GDM1 (cell line): ENCODE results near the gene OXSR1.
"Not testable (repeated sequence)": the region's sequence is repeated elsewhere in the genome, so short reads cannot be mapped to it uniquely, and the experiment has no call there.

ENCODE experiments used
- DNase-seq: peaks from one replicate; lab custom pipeline; 2025; lab: John Stamatoyannopoulos, UW

The OXSR1 gene

DNA sequence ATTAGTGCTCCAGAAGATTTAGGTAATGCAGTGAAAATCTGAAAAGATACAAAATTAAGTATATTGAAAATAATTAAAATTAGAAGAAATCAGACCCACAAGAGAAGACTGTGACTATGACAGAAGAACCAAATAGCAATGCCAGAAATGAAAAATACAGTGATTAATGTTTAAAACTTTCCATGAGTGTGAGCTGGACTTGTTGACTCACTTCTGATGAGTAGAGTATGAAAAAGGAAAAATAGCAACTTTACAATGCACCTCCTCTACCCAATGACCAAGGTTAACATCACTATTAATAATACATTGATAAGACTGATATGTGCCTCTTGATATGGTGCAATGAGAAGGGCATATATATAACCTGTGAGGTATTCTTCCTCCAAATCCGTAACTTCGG, 60.9 kb downstream of the OXSR1 start:
- DNase-seq = no peak

DNA sequence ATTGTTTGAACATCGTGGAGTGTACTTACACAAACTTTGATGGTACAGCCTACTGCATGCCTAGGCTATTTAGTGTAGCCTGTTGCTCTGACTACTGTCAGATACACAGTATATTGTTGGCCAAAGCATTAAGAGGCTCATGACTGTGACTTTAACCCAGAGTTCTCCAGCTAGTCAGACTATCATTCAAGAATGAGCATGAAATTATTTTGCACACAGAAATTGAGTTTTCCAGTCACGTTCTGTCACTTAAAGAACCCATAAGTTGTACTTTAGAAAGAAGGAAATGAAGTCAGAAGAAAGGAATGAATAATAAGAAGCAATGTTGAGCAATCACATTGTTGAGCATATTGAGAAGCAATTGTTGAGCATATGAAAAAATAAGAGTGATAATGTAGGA, 62.7 kb downstream of the OXSR1 start:
- no peak for DNase-seq

- DNase-seq = no peak
These were observed 63.7 kb downstream of the OXSR1 start for GRCh38 chr3:38229036-38229435.

GRCh38 chr3:38232701-38233100, 67.4 kb downstream of the OXSR1 start:
- DNase-seq = no peak

GRCh38 chr3:38235466-38235865, 70.1 kb downstream of the OXSR1 start:
- no peak for DNase-seq

DNA sequence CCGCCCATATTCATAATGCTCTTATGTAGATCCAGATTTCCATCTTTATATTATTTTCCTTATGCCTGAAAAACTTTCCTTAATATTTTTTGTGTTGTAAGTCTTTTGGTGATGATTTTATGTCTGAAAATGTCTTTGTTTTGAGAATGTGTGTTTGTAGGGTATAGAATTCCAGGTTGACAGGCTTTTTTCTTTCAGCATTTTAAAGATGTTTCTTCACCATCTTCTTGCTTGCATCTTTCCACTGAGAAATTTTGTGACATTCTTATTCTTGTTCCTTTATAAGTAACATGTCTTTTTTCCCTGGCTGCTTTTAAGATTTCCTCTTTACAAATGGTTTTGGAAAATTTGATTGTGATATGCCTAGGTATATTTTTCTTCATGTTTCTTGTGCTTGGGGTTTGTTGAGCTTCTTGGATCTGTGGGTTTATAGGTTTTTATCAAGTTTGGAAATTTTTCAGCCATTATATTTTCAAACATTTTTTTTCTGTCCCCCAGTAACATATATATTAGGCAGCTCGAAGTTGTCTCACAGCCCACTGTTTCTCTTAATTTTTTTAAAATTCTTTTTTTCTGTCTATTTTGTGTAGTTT, 73.2 kb downstream of the OXSR1 start:
- DNase-seq = no peak

GRCh38 chr3:38242812-38243211, 77.5 kb downstream of the OXSR1 start:
- not testable (repeated sequence) for DNase-seq

DNA sequence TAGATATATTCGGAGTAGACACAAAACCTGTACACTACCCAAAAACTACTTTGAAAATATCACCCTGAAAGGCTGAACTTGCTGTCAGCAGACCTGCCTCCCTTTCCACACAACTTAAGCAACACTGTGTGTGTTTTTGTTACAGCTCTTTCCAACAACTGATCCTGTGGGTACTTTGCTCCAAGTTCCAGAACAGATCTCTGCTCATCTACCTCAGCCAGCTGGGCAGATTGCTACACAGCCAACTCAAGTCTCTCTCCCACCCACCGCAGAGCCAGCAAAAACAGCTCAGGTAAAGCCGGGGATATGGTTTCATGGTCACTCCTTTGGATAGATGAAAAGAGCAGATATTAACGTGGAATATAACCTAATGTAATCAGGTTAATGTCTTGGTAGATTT, 80.6 kb downstream of the OXSR1 start:
- DNase-seq = no peak

DNA sequence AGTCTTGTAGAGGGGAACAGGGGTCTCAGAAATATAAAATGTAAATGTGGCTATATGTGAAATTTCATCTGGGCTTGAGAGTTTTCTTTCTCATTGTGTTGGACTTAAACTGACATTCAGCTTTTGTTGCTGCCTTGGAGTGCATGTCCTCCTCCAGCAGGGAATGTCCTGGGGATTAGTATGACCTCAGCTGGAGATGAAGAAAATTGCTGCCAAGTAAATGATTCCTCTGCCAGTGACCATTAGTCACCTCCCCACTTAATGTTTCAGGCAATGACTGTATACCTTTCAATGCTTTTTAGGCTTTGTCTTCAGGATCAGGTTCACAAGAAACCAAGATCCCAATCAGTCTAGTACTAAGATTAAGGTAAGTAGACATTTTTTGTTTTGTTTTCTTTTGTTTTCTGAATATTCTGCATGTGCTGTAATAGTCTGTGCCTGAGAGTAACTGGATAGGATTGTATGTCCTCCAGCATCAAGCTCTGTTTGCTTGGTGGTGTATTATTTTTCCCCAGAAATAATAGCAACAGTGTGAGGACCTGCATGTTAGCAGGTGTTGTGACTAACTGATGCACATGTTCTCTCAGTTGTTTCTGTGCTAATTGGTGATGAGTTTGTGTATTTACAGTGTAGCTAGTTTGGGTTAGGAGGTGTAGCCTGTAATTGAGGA, 82.2 kb downstream of the OXSR1 start:
- DNase-seq = no peak

DNA sequence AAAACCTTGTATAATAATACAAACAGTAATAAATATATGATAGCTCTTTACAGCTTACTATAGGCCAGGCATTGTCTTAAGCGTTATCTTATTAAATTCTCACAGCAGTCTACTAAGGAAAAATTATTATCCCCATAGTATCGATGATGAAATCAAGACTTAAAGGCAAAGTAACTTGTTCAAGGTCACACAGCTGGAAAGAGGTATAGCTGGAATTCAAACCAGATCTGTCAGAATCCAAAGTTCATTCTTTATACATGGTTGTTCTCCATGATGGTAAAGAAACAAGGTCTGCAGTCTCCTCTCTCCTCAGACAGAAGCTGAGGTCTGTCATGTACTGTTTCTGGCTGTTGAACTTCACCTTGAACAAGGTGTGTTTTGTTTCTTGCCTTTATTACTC, 84.9 kb downstream of the OXSR1 start:
- no peak for DNase-seq

GRCh38 chr3:38251197-38251596, 85.9 kb downstream of the OXSR1 start:
- DNase-seq = no peak

GRCh38 chr3:38253704-38254103, 88.4 kb downstream of the OXSR1 start:
- DNase-seq = no peak

- no peak for DNase-seq
These were observed 89.5 kb downstream of the OXSR1 start for GRCh38 chr3:38254872-38255271.

DNA sequence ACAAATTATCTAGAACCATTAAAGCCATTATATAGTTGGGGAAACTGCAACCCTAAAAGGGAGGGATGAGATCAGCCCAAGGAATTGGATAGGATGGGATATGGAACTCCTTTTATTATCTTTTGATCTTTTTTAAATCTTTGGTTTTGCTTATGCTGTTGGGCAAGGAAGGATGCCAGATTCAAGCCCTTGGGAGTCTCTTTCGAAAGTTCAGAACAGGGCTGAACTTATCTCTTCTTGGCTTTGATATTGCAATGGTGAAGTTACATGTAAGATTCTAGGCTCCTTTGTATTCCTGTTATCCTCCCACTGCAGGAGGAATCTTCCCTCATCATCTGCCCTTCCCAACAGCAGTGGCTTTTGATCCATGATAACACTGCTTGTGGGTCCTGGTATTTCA, 90.3 kb downstream of the OXSR1 start:
- no peak for DNase-seq

DNA sequence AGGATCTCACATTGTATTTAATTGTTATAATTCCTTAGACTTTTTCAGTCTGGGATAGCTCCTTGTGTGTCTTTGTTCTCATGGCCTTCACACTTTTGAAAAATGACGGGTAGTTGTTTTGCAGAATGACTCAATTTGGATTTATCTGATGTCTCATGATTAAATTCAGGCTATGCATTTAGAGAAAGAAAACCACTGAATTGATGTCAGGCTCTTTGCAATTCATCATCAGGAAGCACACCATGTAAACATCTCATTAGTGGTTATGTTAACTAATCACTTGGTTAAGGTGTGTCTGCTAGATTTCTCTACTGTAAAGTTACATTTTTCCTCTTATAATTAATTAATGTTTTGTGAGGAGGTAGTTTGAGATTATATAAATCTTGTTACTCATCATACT, 92.2 kb downstream of the OXSR1 start:
- no peak for DNase-seq

DNA sequence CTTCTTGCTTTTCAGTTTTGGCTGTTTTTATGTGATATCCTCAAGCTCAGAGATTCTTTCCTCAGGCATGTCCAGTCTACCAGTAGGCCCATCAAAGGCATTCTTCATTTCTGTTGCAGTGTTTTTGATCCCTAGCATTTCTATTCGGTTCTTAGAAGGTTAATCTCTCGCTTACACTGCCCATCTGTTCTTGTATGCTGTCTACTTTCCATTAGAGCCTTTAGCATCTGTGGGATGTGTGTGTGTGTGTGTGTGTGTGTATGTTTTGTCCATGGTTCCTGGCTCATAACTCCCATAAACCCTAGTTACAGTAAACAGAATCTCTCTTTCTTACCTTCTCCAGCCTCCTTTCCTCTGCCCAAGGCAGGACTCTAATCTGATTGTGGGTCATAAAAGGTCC, 95.1 kb downstream of the OXSR1 start:
- no peak for DNase-seq

- DNase-seq = no peak
These were observed 99.0 kb downstream of the OXSR1 start for GRCh38 chr3:38264353-38264771.

- no peak for DNase-seq
These were observed 99.4 kb downstream of the OXSR1 start for GRCh38 chr3:38264779-38265178.

- no peak for DNase-seq
These were observed 100.4 kb downstream of the OXSR1 start, which contains the start of gene SLC22A13 for GRCh38 chr3:38265604-38266307. Gene SLC22A13 (plus strand): TSS chr3:38265812. CDS start chr3:38265861, 49 bp downstream.

GRCh38 chr3:38266810-38267209, 101.5 kb downstream of the OXSR1 start:
- no peak for DNase-seq

DNA sequence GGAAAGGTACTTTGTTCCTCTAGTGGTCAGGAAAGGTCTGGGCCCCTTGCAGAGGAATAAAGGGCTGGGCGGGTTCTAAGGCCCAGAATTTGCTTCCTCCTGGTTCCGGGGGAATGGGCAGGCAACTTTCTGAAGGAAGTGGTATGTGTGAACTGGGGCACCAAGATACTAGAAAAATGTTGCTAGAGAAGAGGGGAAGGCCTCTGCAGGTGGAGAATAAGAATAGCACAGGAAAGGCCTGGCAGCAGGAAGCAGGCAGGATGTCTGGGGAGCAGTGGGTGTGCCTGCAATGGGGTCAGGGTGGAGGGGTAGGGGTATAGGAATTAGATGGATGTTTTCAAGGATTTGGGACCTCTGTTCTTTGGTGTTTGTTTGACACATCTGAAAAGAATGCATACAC, 102.3 kb downstream of the OXSR1 start:
- DNase-seq = peak; percentile 69

- DNase-seq = peak; percentile 7
These were observed 102.8 kb downstream of the OXSR1 start for GRCh38 chr3:38268087-38268486.

DNA sequence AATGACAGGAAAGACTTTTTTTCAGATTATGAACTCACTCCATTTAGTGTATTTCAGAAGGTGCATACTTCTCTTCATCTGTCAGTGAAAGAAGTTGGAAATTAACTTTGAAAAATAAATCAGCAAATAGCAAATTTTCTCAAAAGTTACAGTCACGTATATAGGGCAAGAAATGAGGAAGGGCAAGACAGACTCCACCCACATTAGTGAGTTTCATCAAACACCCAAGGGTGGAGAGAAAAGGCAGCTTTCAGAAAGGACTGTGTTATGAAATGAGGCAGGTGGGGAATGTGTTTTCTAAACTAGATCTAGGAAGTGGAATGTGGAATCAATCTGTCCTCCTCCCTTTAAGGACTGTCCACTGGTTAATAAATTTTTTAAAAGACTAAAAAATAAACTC, 103.2 kb downstream of the OXSR1 start:
- DNase-seq = no peak
